HEK293T (cell line): ENCODE measurements around the gene CALN1.

Source experiments
- CTCF ChIA-PET: fragments of 350-600 bp; formaldehyde crosslinking; extraction: SDS; loops from one replicate; lab custom pipeline; 2021; ENCODE audit warnings: antibody characterized with exemption, inconsistent platforms; lab: Yijun Ruan, JAX
- POLR2A ChIA-PET: fragments of 350-600 bp; formaldehyde crosslinking; extraction: SDS; loops from one replicate; lab custom pipeline; 2020; ENCODE audit warnings: antibody characterized with exemption, inconsistent platforms; lab: Yijun Ruan, JAX
- DNase-seq: peaks from one replicate; pipeline ENCODE4 v3.0.0; 2012; ENCODE audit warnings: mixed read lengths; ENCODE audit errors: extremely low spot score
- ARNT ChIP-seq: fragments of 450-650 bp; IDR thresholded peaks from 2 replicates; pipeline ENCODE4 v1.6.1; 2017; ENCODE audit warnings: mild to moderate bottlenecking
- BHLHE40 ChIP-seq: fragments of 450-650 bp; IDR thresholded peaks from 2 replicates; pipeline ENCODE4 v1.6.1; 2016; ENCODE audit warnings: mild to moderate bottlenecking, moderate library complexity, borderline replicate concordance
- CTBP1 ChIP-seq: fragments of 450-650 bp; IDR thresholded peaks from 2 replicates; pipeline ENCODE4 v1.6.1; 2016; ENCODE audit warnings: borderline replicate concordance
- ELF4 ChIP-seq: fragments of 450-650 bp; IDR thresholded peaks from 2 replicates; pipeline ENCODE4 v1.6.1; 2017; ENCODE audit warnings: antibody characterized with exemption
- FOXA1 ChIP-seq: fragments of 450-650 bp; IDR thresholded peaks from 2 replicates; pipeline ENCODE4 v1.6.1; 2016; ENCODE audit warnings: mild to moderate bottlenecking
- FOXK2 ChIP-seq: fragments of 450-650 bp; IDR thresholded peaks from 2 replicates; pipeline ENCODE4 v1.6.1; 2016; ENCODE audit warnings: mild to moderate bottlenecking
- FOXM1 ChIP-seq: fragments of 450-650 bp; IDR thresholded peaks from 2 replicates; pipeline ENCODE4 v1.6.1; 2017; ENCODE audit warnings: mild to moderate bottlenecking, borderline replicate concordance
- HDGF ChIP-seq: fragments of 450-650 bp; IDR thresholded peaks from 2 replicates; pipeline ENCODE4 v1.6.1; 2017; ENCODE audit warnings: antibody characterized with exemption, borderline replicate concordance
- L3MBTL2 ChIP-seq: fragments of 450-650 bp; conservative IDR thresholded peaks from 2 replicates; pipeline ENCODE4 v1.6.1; 2016; ENCODE audit warnings: mild to moderate bottlenecking
- LEF1 ChIP-seq: fragments of 450-650 bp; IDR thresholded peaks from 2 replicates; pipeline ENCODE4 v1.6.1; 2017; ENCODE audit warnings: mild to moderate bottlenecking, borderline replicate concordance
- NFRKB ChIP-seq: fragments of 450-650 bp; IDR thresholded peaks from 2 replicates; pipeline ENCODE4 v1.6.1; 2016; ENCODE audit warnings: mild to moderate bottlenecking, moderate library complexity
- SP1 ChIP-seq: fragments of 450-650 bp; IDR thresholded peaks from 2 replicates; pipeline ENCODE4 v1.6.1; 2017
- SUZ12 ChIP-seq: fragments of 450-650 bp; IDR thresholded peaks from 2 replicates; pipeline ENCODE4 v1.6.1; 2016; ENCODE audit warnings: mild to moderate bottlenecking
- TARDBP ChIP-seq: fragments of 450-650 bp; IDR thresholded peaks from 2 replicates; pipeline ENCODE4 v1.6.1; 2016
- ZNF384 ChIP-seq: fragments of 450-650 bp; IDR thresholded peaks from 2 replicates; pipeline ENCODE4 v1.6.1; 2016
- TF ChIP-seq, protein P1 (sequence below): fragments of 450-650 bp; IDR thresholded peaks from 2 replicates; pipeline ENCODE4 v1.6.1; 2016

CALN1 gene

DNA sequence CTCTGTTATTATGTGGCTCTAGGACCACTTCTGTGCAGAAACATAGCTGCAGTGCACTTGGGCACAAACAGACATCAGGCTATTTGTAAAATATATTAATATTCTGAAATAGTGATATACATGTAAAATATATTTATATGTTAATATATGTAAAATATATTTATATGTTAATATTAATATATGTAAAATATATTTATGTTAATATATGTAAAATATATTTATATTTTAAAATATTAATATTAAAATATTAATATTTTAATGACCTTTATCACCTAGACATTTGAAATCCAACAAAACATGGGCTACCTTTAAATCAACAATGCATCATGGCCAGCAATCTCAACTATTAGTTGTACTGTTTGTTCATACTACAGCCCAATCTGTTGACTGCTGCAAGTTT lies 347.2 kb downstream of the CALN1 start:
- DNase-seq: no peak
- TF ChIP-seq ZNF384 (no peak), BHLHE40 (no peak), SUZ12 (no peak), FOXK2 (no peak), CTBP1 (no peak), FOXA1 (no peak), FOXM1 (no peak)
- CTCF ChIA-PET: no interaction called here
- POLR2A ChIA-PET: no interaction called here

DNA sequence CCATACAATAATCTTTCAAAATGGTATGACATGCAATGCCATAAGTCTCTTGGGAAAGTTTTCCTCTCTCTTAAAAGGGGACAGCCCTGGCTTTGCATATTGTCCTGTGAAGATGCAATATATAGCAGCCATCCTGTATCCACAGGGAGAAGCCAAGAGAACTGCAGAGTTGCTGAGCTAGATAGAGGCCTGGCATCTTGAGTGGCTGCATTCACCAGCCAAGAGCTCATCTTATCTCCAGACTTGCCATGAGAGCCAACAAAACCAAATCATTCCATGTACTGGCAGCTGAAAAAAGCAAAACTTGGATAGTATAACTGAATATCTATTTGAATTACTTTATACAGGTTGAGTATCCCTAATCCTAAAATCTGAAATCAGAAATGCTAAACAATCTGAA lies 348.8 kb downstream of the CALN1 start:
- POLR2A ChIA-PET: no interaction called here
- CTCF ChIA-PET: no interaction called here
- no peak for DNase-seq
- TF ChIP-seq TARDBP (no peak), FOXM1 (no peak), SUZ12 (no peak), SP1 (no peak), BHLHE40 (no peak), L3MBTL2 (no peak), ARNT (no peak), NFRKB (no peak), CTBP1 (no peak), FOXA1 (no peak), HDGF (no peak), ZNF384 (no peak), LEF1 (no peak)
- TF ChIP-seq, protein P1, sequence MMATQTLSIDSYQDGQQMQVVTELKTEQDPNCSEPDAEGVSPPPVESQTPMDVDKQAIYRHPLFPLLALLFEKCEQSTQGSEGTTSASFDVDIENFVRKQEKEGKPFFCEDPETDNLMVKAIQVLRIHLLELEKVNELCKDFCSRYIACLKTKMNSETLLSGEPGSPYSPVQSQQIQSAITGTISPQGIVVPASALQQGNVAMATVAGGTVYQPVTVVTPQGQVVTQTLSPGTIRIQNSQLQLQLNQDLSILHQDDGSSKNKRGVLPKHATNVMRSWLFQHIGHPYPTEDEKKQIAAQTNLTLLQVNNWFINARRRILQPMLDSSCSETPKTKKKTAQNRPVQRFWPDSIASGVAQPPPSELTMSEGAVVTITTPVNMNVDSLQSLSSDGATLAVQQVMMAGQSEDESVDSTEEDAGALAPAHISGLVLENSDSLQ: no peak

DNA sequence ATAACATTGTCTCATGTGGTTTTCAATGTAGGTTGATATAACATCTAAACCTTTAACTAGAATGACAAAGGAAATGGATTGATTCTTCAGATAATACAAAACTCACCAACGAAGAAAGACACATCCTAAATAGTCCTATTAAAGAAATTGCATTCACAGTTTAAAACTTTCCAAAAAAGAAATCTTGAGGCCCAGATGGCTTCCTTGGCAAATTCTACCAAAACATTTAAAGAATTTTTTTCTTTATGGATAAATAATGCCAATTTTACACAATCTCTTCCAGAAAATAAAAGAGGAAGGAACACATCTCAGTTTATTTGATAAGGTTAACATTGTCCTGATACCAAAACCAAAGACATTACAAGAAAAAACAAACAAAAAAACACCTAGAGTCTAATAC lies 349.5 kb downstream of the CALN1 start:
- CTCF ChIA-PET: no interaction called here

DNA sequence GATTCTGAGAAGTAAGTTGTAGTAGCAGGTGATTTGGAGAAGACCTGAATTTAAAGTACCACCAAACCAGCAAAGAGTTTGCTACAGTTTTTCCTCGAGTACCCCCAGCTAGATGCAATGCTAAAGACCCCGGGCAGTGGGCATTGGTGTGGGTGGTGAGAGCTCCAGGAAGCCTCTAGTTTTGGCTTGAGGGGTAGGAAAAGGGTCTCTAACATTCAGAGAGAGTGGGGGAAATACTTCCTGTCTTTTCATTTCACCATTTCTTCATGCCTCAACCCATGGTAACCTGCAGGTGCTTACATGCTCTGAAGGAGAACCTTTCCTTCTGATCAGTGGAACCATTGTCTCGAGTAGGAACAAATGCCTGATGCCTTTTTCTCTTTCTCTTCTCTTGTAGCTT lies 352.2 kb downstream of the CALN1 start:
- POLR2A ChIA-PET: no interaction called here

More for the DNA sequence above, 349.5 kb downstream of the CALN1 start:
- DNase-seq: no peak
- POLR2A ChIA-PET: no interaction called here
- TF ChIP-seq FOXK2 (no peak), CTBP1 (no peak), SUZ12 (no peak), ELF4 (no peak), TARDBP (no peak), L3MBTL2 (no peak), ZNF384 (no peak), BHLHE40 (no peak), SP1 (no peak), FOXA1 (no peak), LEF1 (no peak), FOXM1 (no peak), ARNT (no peak), HDGF (no peak), NFRKB (no peak)
- TF ChIP-seq, protein P1: no peak

DNA sequence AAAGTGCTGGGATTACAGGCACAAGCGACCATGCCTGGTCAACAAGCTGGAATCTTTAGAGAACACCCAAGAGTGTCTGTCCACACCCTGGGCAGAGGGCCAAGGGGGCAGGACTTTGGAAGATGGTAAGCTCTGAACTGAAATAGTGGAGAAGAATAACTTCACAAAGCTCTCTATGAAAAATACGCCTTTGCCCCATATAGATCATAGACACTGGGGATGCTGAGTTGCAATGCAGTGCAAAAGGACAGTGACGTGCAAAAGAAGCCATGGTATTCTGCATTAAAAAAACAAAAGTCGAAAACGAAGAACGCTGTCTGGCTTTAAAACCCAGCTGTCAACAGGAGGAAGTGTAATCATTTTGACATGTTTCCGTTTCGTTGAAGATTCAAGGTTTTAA lies 353.6 kb downstream of the CALN1 start:
- TF ChIP-seq SUZ12: no peak
- TF ChIP-seq ELF4: no peak
- TF ChIP-seq ARNT: no peak
- no peak for TF ChIP-seq TARDBP
- TF ChIP-seq NFRKB: no peak
- POLR2A ChIA-PET: no interaction called here
- CTCF ChIA-PET: no interaction called here
- DNase-seq: no peak

More for the DNA sequence above, 352.2 kb downstream of the CALN1 start:
- TF ChIP-seq NFRKB (no peak), LEF1 (no peak), BHLHE40 (no peak), SP1 (no peak), HDGF (no peak), ZNF384 (no peak), L3MBTL2 (no peak), SUZ12 (no peak), TARDBP (no peak), ARNT (no peak), CTBP1 (no peak), FOXA1 (no peak), FOXK2 (no peak), ELF4 (no peak), FOXM1 (no peak)
- TF ChIP-seq, protein P1: no peak
- DNase-seq: no peak
- CTCF ChIA-PET: no interaction called here

DNA sequence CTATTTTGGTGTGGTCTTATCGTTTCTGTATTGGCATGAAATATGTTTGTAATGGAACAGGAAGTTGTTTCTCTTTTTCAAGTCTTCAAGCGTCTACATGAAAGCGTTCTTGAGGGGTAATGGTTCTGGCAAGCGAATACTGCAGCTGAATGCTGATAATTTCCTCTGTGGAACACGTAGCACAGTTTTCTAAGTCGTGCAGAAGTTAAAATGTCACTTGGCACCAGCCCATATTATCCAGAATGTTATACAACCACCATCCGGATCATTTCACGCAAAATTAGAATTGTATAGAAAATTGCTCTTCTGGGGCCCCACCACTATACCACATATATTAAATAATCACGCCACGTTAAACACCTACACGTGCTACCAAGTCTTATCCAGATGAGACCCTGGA lies 354.3 kb downstream of the CALN1 start:
- TF ChIP-seq FOXK2 (no peak), LEF1 (no peak), HDGF (no peak)
- TF ChIP-seq, protein P1: no peak
- ChIA-PET CTCF (no interaction called here), POLR2A (no interaction called here)
- no peak for DNase-seq
